22Rv1 (cell line): ENCODE results near the gene GDA.

Experiments
- CTCF ChIP-seq: fragments of 450-650 bp; IDR thresholded peaks from 2 replicates; pipeline ENCODE4 v1.5.1; 2017; ENCODE audit warnings: mild to moderate bottlenecking
- ZFX ChIP-seq: fragments of 450-650 bp; IDR thresholded peaks from 2 replicates; pipeline ENCODE4 v1.6.1; 2017; ENCODE audit warnings: antibody characterized with exemption, borderline replicate concordance

GRCh38 chr9:72144756-72145492 lies 4.3 kb upstream of the GDA start:
- no peak for TF ChIP-seq CTCF
- TF ChIP-seq ZFX, result no peak
